Astrocyte (in vitro differentiated cells and primary cell): ENCODE measurements around the gene TRIM8. TPM values are rescaled to one million over a fixed set of nuclear protein-coding genes. Genes with fewer than 3 reads are reported as not detected.

Source experiments
- DNase-seq: peaks from one replicate; pipeline ENCODE4 v3.0.0-alpha.2; 2010; ENCODE audit warnings: low read depth
- FAIRE-seq: peaks from 2 replicates; lab custom pipeline; 2011; peaks lifted over from hg19 to GRCh38; lab: Jason Lieb, UNC
- H2AFZ ChIP-seq: 2 replicates; pipeline ENCODE4 v1.6.0; 2012; ENCODE audit warnings: low read depth, low read length, inconsistent platforms
- H3K27ac ChIP-seq: 2 replicates; pipeline ENCODE4 v1.5.1; 2011; ENCODE audit warnings: low read depth, low read length, inconsistent platforms
- H3K27me3 ChIP-seq: 2 replicates; pipeline ENCODE4 v1.6.0; 2011; ENCODE audit warnings: low read length, inconsistent platforms; ENCODE audit not compliant: insufficient read depth
- H3K36me3 ChIP-seq: 2 replicates; pipeline ENCODE4 v1.5.1; 2011; ENCODE audit warnings: low read length, inconsistent platforms; ENCODE audit not compliant: insufficient read depth
- H3K4me1 ChIP-seq: 2 replicates; pipeline ENCODE4 v1.5.1; 2011; ENCODE audit warnings: low read length, inconsistent platforms; ENCODE audit not compliant: insufficient read depth
- H3K4me2 ChIP-seq: 2 replicates; pipeline ENCODE4 v1.6.0; 2012; ENCODE audit warnings: low read length, inconsistent platforms
- H3K4me3 ChIP-seq: 2 replicates; pipeline ENCODE4 v1.5.1; 2011; ENCODE audit warnings: low read depth, mild to moderate bottlenecking, low read length, inconsistent platforms; ENCODE audit not compliant: insufficient read depth
- H3K79me2 ChIP-seq: 2 replicates; pipeline ENCODE4 v1.6.0; 2012; ENCODE audit warnings: mild to moderate bottlenecking, low read length, inconsistent platforms; ENCODE audit not compliant: insufficient read depth
- H3K9ac ChIP-seq: 2 replicates; pipeline ENCODE4 v1.6.0; 2012; ENCODE audit warnings: mild to moderate bottlenecking, low read length, inconsistent platforms
- H3K9me3 ChIP-seq: 2 replicates; pipeline ENCODE4 v1.5.1; 2012; ENCODE audit warnings: low read depth, mild to moderate bottlenecking, low read length, inconsistent platforms; ENCODE audit not compliant: insufficient read depth
- H4K20me1 ChIP-seq: 2 replicates; pipeline ENCODE4 v1.6.0; 2012; ENCODE audit warnings: low read length, inconsistent platforms; ENCODE audit not compliant: insufficient read depth
- H3K27ac Mint-ChIP-seq: one replicate; pipeline ENCODE4 v1.8.0; 2021; ENCODE audit warnings: mild to moderate bottlenecking, mixed read lengths; ENCODE audit not compliant: unreplicated experiment
- H3K27me3 Mint-ChIP-seq: one replicate; pipeline ENCODE4 v1.8.0; 2021; ENCODE audit warnings: low read depth, mixed read lengths; ENCODE audit not compliant: unreplicated experiment
- H3K36me3 Mint-ChIP-seq: one replicate; pipeline ENCODE4 v1.8.0; 2021; ENCODE audit warnings: low read depth, mixed read lengths; ENCODE audit not compliant: unreplicated experiment
- H3K4me1 Mint-ChIP-seq: one replicate; pipeline ENCODE4 v1.8.0; 2021; ENCODE audit warnings: low read depth, mixed read lengths; ENCODE audit not compliant: unreplicated experiment
- H3K4me3 Mint-ChIP-seq: one replicate; pipeline ENCODE4 v1.8.0; 2021; ENCODE audit warnings: mild to moderate bottlenecking, moderate library complexity, mixed read lengths; ENCODE audit not compliant: unreplicated experiment
- H3K9me3 Mint-ChIP-seq: one replicate; pipeline ENCODE4 v1.8.0; 2021; ENCODE audit warnings: mild to moderate bottlenecking, mixed read lengths; ENCODE audit not compliant: unreplicated experiment
- CTCF ChIP-seq: IDR thresholded peaks from 2 replicates; pipeline ENCODE4 v1.5.1; 2011; ENCODE audit warnings: low read depth, mild to moderate bottlenecking, inconsistent platforms, low read length, moderate library complexity; ENCODE audit not compliant: insufficient read depth
- EZH2 ChIP-seq: IDR thresholded peaks from 2 replicates; pipeline ENCODE4 v1.6.1; 2012; ENCODE audit warnings: mild to moderate bottlenecking, low read length, inconsistent platforms; ENCODE audit not compliant: insufficient read depth
- total RNA-seq: library from RNA; stranded (reverse); gene quantifications from 2 replicates; pipeline ENCODE4 v1.2.1, GENCODE V29; 2021

The TRIM8 gene
- total RNA-seq, 1 donor from 2014 or later: 117 TPM

GRCh38 chr10:102641402-102641801 lies 2.9 kb upstream of the TRIM8 start:
- Histone ChIP-seq H3K4me2 (peak overlapping the region; percentile 93), H3K4me3 (peak overlapping the region; percentile 77), H3K4me1 (peaks cover 9% of the 10 kb centered on the region), H3K27me3 (no peaks in the 10 kb centered on the region), H3K79me2 (peaks cover 25% of the 10 kb centered on the region), H3K9ac (peak overlapping the region; percentile 90), H3K36me3 (no peaks in the 10 kb centered on the region), H3K27ac (peak overlapping the region; percentile 81), H4K20me1 (peaks cover 20% of the 10 kb centered on the region), H2AFZ (peak overlapping the region; percentile 85), H3K9me3 (no peaks in the 10 kb centered on the region)
- DNase-seq (no peak), FAIRE-seq (no peak)
- peaks cover 4% of the 10 kb centered on the region for H3K4me1 Mint-ChIP-seq
- peaks cover 4% of the 10 kb centered on the region for H3K36me3 Mint-ChIP-seq
- no peaks in the 10 kb centered on the region for H3K27me3 Mint-ChIP-seq
- no peaks in the 10 kb centered on the region for H3K9me3 Mint-ChIP-seq
- peak overlapping the region; percentile 94 for H3K27ac Mint-ChIP-seq
- TF ChIP-seq CTCF: no peak
- TF ChIP-seq EZH2: no peak
- peak overlapping the region; percentile 85 for H3K4me3 Mint-ChIP-seq

- Histone ChIP-seq H3K9me3 (no peaks in the 10 kb centered on the region), H3K27me3 (no peaks in the 10 kb centered on the region), H3K79me2 (peaks cover 32% of the 10 kb centered on the region), H2AFZ (peak overlapping the region; percentile 85), H4K20me1 (peaks cover 27% of the 10 kb centered on the region), H3K4me3 (peak overlapping the region; percentile 77), H3K36me3 (no peaks in the 10 kb centered on the region), H3K4me1 (peaks cover 16% of the 10 kb centered on the region), H3K9ac (peak overlapping the region; percentile 90), H3K27ac (peak overlapping the region; percentile 93), H3K4me2 (peak overlapping the region; percentile 93)
- no peaks in the 10 kb centered on the region for H3K27me3 Mint-ChIP-seq
- peak overlapping the region; percentile 85 for H3K4me3 Mint-ChIP-seq
- peaks cover 8% of the 10 kb centered on the region for H3K4me1 Mint-ChIP-seq
- peak; percentile 58 for FAIRE-seq
- no peaks in the 10 kb centered on the region for H3K9me3 Mint-ChIP-seq
- no peak for TF ChIP-seq CTCF
- no peak for TF ChIP-seq EZH2
- peak; percentile 92 for DNase-seq
- peaks cover 4% of the 10 kb centered on the region for H3K36me3 Mint-ChIP-seq
- peak overlapping the region; percentile 94 for H3K27ac Mint-ChIP-seq
These were observed 2.2 kb upstream of the TRIM8 start for GRCh38 chr10:102641880-102642735.
